Suppressor macrophage (primary cell): ENCODE data around the gene BFAR.
A peak's percentile ranks its signal among the peaks of the same experiment; 100 is the strongest.
"Not testable (repeated sequence)": the region's sequence is repeated elsewhere in the genome, so short reads cannot be mapped to it uniquely, and the experiment has no call there.

Experiments
- DNase-seq, 4 experiments: peaks; one replicate each; pipeline ENCODE4 v3.0.0-alpha.2; 2020 to 2022

The BFAR gene

GRCh38 chr16:14636179-14636950 is 3.6 kb downstream of the BFAR start:
- not testable (repeated sequence) for DNase-seq

GRCh38 chr16:14636951-14637240 is 4.1 kb downstream of the BFAR start:
- DNase-seq = not testable (repeated sequence)

- no peak for DNase-seq
Observed at GRCh38 chr16:14640538-14640937, 7.8 kb downstream of the BFAR start.

GRCh38 chr16:14641206-14641605 is 8.5 kb downstream of the BFAR start:
- no peak for DNase-seq

- DNase-seq = peak; percentile 54 to 75 (median 66)
Observed at GRCh38 chr16:14641926-14642325, 9.2 kb downstream of the BFAR start.

GRCh38 chr16:14649816-14650215 is 17.1 kb downstream of the BFAR start:
- DNase-seq = no peak

GRCh38 chr16:14650629-14651028 is 17.9 kb downstream of the BFAR start:
- no peak for DNase-seq

- DNase-seq = no peak
Observed at GRCh38 chr16:14652726-14653125, 20.0 kb downstream of the BFAR start.

GRCh38 chr16:14658063-14658462 is 25.3 kb downstream of the BFAR start:
- DNase-seq = no peak

GRCh38 chr16:14667347-14668266 is 34.9 kb downstream of the BFAR start:
- no peak for DNase-seq

GRCh38 chr16:14668556-14669223 is 35.9 kb downstream of the BFAR start:
- DNase-seq = no peak

- no peak for DNase-seq
Observed at GRCh38 chr16:14669776-14670175, 37.0 kb downstream of the BFAR start.

- DNase-seq = peak in 1 of 4 experiments; percentile 5
Observed at GRCh38 chr16:14672403-14672971, 39.7 kb downstream of the BFAR start.

- DNase-seq = no peak
Observed at GRCh38 chr16:14676633-14677032, 43.9 kb downstream of the BFAR start.

- no peak for DNase-seq
Observed at GRCh38 chr16:14677627-14678026, 44.9 kb downstream of the BFAR start.

- no peak for DNase-seq
Observed at GRCh38 chr16:14678748-14679497, 46.2 kb downstream of the BFAR start.

GRCh38 chr16:14680396-14680795 is 47.6 kb downstream of the BFAR start:
- DNase-seq = not testable (repeated sequence)

- no peak for DNase-seq
Observed at GRCh38 chr16:14681115-14681514, 48.4 kb downstream of the BFAR start.

- no peak for DNase-seq
Observed at GRCh38 chr16:14682121-14682520, 49.4 kb downstream of the BFAR start.

- DNase-seq = not testable (repeated sequence)
Observed at GRCh38 chr16:14685870-14686793, 53.4 kb downstream of the BFAR start.

- DNase-seq = not testable (repeated sequence)
Observed at GRCh38 chr16:14694129-14694528, 61.4 kb downstream of the BFAR start, which contains the start of gene PLA2G10. PLA2G10 (minus strand) TSS chr16:14694308; CDS start chr16:14694229, 79 bp downstream.
